SU-DHL-6 (cell line): ENCODE measurements around the gene ECD.
A peak's percentile ranks its signal among the peaks of the same experiment; 100 is the strongest.

ENCODE experiments used
- H2AFZ ChIP-seq: fragments of 200-600 bp; sonication (generic); 2 replicates; pipeline ENCODE4 v1.6.1; 2014; ENCODE audit warnings: low read depth, mild to moderate bottlenecking, moderate library complexity, mixed read lengths, antibody characterized with exemption, low read length; ENCODE audit not compliant: severe bottlenecking
- H3F3A ChIP-seq: fragments of 200-600 bp; shearing (Covaris generic); 2 replicates; pipeline ENCODE4 v1.6.0; 2016; ENCODE audit warnings: antibody characterized with exemption, mild to moderate bottlenecking; ENCODE audit not compliant: insufficient read depth
- H3K27ac ChIP-seq: fragments of 200-600 bp; sonication (generic); 2 replicates; pipeline ENCODE4 v1.5.1; 2016; ENCODE audit warnings: low read depth, mild to moderate bottlenecking, low read length, moderate library complexity, mixed read lengths
- H3K27me3 ChIP-seq: fragments of 200-600 bp; sonication (generic), shearing (Covaris generic); 2 replicates; pipeline ENCODE4 v1.6.0; 2014; ENCODE audit warnings: mild to moderate bottlenecking, low read length
- H3K36me3 ChIP-seq: fragments of 200-600 bp; sonication (generic); 2 replicates; pipeline ENCODE4 v1.6.1; 2014; ENCODE audit warnings: mild to moderate bottlenecking, low read length, mixed read lengths
- H3K4me2 ChIP-seq: fragments of 300-600, 200-600 bp; shearing (Covaris generic), sonication (generic); 2 replicates; pipeline ENCODE4 v1.6.0; 2014; ENCODE audit warnings: low read length, low read depth, mild to moderate bottlenecking; ENCODE audit not compliant: poor library complexity, severe bottlenecking
- H3K4me3 ChIP-seq: fragments of 200-600 bp; sonication (generic); 2 replicates; pipeline ENCODE4 v1.5.1; 2014; ENCODE audit warnings: antibody characterized with exemption, low read length, mild to moderate bottlenecking, mixed read lengths; ENCODE audit not compliant: insufficient read depth, poor library complexity, severe bottlenecking
- H3K79me2 ChIP-seq: fragments of 200-600 bp; sonication (generic); 2 replicates; pipeline ENCODE4 v1.6.1; 2014; ENCODE audit warnings: mild to moderate bottlenecking, low read length, moderate library complexity; ENCODE audit not compliant: insufficient read depth
- H3K9ac ChIP-seq: fragments of 200-600 bp; sonication (generic); 2 replicates; pipeline ENCODE4 v1.7.0; 2014; ENCODE audit warnings: mild to moderate bottlenecking, low read length
- H3K9me2 ChIP-seq: fragments of 200-600 bp; sonication (generic); replicated peaks from 2 replicates; pipeline ENCODE4 v1.6.1; 2014; ENCODE audit warnings: low read length; ENCODE audit not compliant: insufficient read depth
- H3K9me3 ChIP-seq: fragments of 200-600 bp; sonication (generic); 2 replicates; pipeline ENCODE4 v1.6.1; 2014; ENCODE audit warnings: low read length, mixed read lengths; ENCODE audit not compliant: insufficient read depth
- H4K20me1 ChIP-seq: fragments of 200-600 bp; sonication (generic); 2 replicates; pipeline ENCODE4 v1.6.1; 2014; ENCODE audit warnings: low read depth, mild to moderate bottlenecking, antibody characterized with exemption, low read length, moderate library complexity, mixed read lengths
- EZH2phosphoT487 ChIP-seq: fragments of 200-600 bp; sonication (generic), shearing (Covaris generic); conservative IDR thresholded peaks from 2 replicates; pipeline ENCODE4 v1.6.1; 2018; ENCODE audit warnings: mild to moderate bottlenecking, antibody characterized with exemption, low read length, moderate library complexity, mixed read lengths
- TF ChIP-seq, protein P1 (sequence below): fragments of 200-600 bp; sonication (generic); IDR thresholded peaks from one replicate; pipeline ENCODE4 v1.5.1; 2017; ENCODE audit warnings: antibody characterized with exemption, mild to moderate bottlenecking, low read length, moderate library complexity; ENCODE audit not compliant: insufficient read depth, poor library complexity, severe bottlenecking

ECD gene

GRCh38 chr10:73106301-73106700 lies 61.5 kb downstream of the ECD start:
- no peak overlapping the region for H3K4me2 ChIP-seq
- H3F3A ChIP-seq, result peaks cover 5% of the 10 kb centered on the region; the same call in 1 of the 2 replicates
- no peak overlapping the region for H3K27ac ChIP-seq
- no peaks in the 10 kb centered on the region for H4K20me1 ChIP-seq
- H3K9me3 ChIP-seq, result no peaks in the 10 kb centered on the region
- H3K9me2 ChIP-seq, result no peaks in the 10 kb centered on the region
- H3K4me3 ChIP-seq, result no peak overlapping the region
- no peak overlapping the region for H3K9ac ChIP-seq
- H3K79me2 ChIP-seq, result no peaks in the 10 kb centered on the region
- no peaks in the 10 kb centered on the region for H3K27me3 ChIP-seq
- H2AFZ ChIP-seq, result no peak overlapping the region
- TF ChIP-seq, protein P1, sequence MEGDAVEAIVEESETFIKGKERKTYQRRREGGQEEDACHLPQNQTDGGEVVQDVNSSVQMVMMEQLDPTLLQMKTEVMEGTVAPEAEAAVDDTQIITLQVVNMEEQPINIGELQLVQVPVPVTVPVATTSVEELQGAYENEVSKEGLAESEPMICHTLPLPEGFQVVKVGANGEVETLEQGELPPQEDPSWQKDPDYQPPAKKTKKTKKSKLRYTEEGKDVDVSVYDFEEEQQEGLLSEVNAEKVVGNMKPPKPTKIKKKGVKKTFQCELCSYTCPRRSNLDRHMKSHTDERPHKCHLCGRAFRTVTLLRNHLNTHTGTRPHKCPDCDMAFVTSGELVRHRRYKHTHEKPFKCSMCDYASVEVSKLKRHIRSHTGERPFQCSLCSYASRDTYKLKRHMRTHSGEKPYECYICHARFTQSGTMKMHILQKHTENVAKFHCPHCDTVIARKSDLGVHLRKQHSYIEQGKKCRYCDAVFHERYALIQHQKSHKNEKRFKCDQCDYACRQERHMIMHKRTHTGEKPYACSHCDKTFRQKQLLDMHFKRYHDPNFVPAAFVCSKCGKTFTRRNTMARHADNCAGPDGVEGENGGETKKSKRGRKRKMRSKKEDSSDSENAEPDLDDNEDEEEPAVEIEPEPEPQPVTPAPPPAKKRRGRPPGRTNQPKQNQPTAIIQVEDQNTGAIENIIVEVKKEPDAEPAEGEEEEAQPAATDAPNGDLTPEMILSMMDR, result no peak
- no peak for TF ChIP-seq EZH2phosphoT487
- H3K36me3 ChIP-seq, result no peaks in the 10 kb centered on the region

DNA sequence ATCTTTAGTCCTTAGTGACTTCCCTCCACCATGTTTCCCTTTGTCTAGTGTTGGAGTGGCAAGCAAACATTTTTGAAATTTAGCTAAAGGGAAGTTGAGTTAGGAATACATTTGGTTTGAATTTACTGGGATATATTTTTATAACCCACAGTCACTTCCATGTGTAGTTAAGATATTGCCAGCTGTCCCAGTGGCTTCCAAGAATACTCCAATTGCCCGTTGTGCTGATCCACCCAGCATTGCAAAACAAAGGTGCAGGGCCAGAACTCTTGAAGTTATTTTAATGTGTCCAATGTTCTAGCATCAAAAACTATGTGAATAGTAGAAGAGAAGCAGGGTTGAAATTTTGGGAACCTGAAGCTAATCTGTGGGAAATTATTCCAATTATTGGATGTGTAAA lies 68.7 kb downstream of the ECD start:
- 0 out of 2 replicates have a peak, but pooled peaks cover under 1% of the 10 kb centered on the region for H3K36me3 ChIP-seq
- peaks cover 23% of the 10 kb centered on the region for H3K79me2 ChIP-seq
- H3K9me3 ChIP-seq, result no peaks in the 10 kb centered on the region
- H3K4me3 ChIP-seq, result no peak overlapping the region
- no peak overlapping the region for H2AFZ ChIP-seq
- peaks cover 17% of the 10 kb centered on the region for H3F3A ChIP-seq
- H3K9ac ChIP-seq, result no peak overlapping the region
- H4K20me1 ChIP-seq, result peaks cover 9% of the 10 kb centered on the region; the same call in 1 of the 2 replicates
- TF ChIP-seq, protein P1, result no peak
- no peak for TF ChIP-seq EZH2phosphoT487
- H3K4me2 ChIP-seq, result no peak overlapping the region
- no peaks in the 10 kb centered on the region for H3K27me3 ChIP-seq
- no peak overlapping the region for H3K27ac ChIP-seq
- no peaks in the 10 kb centered on the region for H3K9me2 ChIP-seq

GRCh38 chr10:73097305-73097670 lies 70.5 kb downstream of the ECD start:
- Histone ChIP-seq H3K4me2 (peak overlapping the region; percentile 97), H3K79me2 (peaks cover 39% of the 10 kb centered on the region), H3K27me3 (no peaks in the 10 kb centered on the region), H3K9me2 (no peaks in the 10 kb centered on the region), H2AFZ (peak overlapping the region; percentile 93), H3F3A (peaks cover 12% of the 10 kb centered on the region), H3K36me3 (0 out of 2 replicates have a peak, but pooled peaks cover 3% of the 10 kb centered on the region), H3K9ac (peak overlapping the region; percentile 88), H4K20me1 (peaks cover 11% of the 10 kb centered on the region; the same call in 1 of the 2 replicates), H3K27ac (peak overlapping the region; percentile 74), H3K9me3 (no peaks in the 10 kb centered on the region), H3K4me3 (peak overlapping the region; percentile 64)
- no peak for TF ChIP-seq EZH2phosphoT487
- TF ChIP-seq, protein P1, result no peak
